HG03196 (cell line): ENCODE results near the gene STEEP1.
A peak's percentile ranks its signal among the peaks of the same experiment; 100 is the strongest.

Source experiments
- ATAC-seq: cut with Tn5 transposase; IDR thresholded peaks from one replicate; pipeline ENCODE4 v1.9.1; 2021; ENCODE audit not compliant: unreplicated experiment

Gene STEEP1

GRCh38 chrX:119565107-119565663 lies at the start of gene STEEP1:
STEEP1 (minus strand) TSS chrX:119565409; CDS start chrX:119565355, 54 bp downstream.
- peak; percentile 94 for ATAC-seq

GRCh38 chrX:119614776-119615175 lies 49.6 kb upstream of the STEEP1 start:
- no peak for ATAC-seq

DNA sequence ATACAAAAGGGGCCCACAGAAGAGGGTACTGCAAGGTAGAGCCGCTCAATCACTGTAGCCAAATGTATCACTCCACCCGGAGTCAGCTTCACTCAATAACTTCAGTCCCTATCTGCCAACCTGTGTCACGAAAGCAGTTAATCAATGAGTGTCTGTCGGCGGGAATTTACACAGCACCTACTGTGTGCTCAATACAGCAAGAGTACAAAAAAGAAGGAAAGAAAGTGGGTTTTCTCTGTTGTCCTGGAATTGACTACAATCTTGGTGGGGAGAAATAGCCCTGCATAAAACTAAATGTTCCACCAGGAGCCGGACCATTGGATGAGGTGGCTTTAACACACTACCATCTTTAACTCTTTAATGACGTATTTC lies 41.8 kb upstream of the STEEP1 start:
- ATAC-seq, result peak; percentile 10

DNA sequence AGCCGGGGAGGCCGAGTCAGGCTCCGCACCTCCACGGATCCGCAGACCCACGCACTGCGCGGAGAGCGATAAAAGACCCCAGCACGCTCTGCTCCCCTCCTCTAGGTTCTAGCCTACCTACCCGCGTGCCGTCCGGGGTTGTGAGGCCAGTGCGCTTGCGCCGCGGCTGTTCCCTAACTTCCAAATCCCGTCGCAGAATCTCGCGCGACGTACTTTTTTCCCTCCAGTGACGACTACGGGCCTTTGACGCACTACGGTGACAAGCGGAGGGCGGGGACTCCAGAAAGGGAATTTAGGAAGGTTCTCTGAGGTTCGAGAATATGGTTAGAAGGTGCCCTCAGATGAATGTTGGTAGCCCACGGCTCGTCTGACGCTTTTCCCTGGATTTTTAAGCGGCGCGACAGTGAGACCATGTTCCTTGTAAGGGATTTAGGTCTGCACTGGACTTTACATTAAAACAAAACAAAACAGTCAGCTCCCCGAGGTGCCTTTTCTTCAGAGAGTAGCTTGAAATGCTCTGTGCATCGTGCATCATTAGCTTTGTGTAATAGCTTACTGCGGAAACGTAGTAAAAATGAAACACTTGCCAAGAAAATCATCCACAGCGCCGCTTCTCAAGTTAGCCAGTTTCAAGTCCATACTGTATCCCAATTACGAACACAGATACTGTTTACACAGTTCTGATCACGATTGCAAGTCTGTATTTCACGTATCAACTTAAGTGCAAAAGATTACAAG lies 41.2 kb upstream of the STEEP1 start, which contains the start of gene NKRF:
TSS of gene NKRF (minus strand) at position 145 of the 738 bp plus-strand sequence.
- peak; percentile 80 for ATAC-seq

- ATAC-seq, result peak; percentile 29
Measured at GRCh38 chrX:119605464-119606279, 40.5 kb upstream of the STEEP1 start.

DNA sequence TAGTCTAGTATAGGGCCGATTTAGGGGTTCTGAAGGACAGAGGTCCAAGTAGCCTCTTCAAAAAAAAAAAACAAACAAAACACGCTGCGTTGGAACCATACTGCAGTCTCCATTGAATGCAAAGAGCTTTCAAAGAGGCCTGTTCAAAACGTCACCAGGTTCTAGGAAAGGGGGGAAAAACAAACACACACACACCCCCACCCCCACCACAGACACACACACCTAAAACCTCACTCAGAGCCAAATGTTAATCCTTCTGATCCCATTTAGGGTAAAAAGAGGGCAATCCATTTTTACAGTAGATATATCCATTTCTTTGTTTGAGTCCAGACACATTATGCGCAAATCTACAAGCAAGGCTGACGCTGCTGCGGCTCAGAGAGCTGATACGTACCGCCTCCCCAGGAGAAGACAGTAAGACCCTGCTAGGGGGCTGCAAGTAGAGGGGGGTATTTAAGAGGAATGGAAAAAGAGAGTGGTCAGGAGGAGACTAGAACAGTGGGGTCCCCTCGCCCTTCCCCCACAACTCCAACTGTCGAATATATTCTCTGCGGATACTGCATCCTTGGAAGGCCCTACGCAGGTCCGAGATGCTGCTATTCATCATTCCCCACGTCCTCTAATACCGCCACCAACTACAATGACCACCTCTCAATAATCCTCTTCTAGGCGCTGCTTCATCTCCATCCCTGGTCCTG lies 39.7 kb upstream of the STEEP1 start:
- ATAC-seq, result no peak

- no peak for ATAC-seq
Measured at GRCh38 chrX:119602701-119603255, 37.6 kb upstream of the STEEP1 start.

GRCh38 chrX:119589810-119590209 lies 24.6 kb upstream of the STEEP1 start:
- no peak for ATAC-seq

- ATAC-seq, result no peak
Measured at GRCh38 chrX:119583431-119584059, 18.3 kb upstream of the STEEP1 start.

GRCh38 chrX:119579414-119579813 lies 14.2 kb upstream of the STEEP1 start:
- ATAC-seq, result no peak

- ATAC-seq, result peak; percentile 76
Measured at GRCh38 chrX:119574394-119575266, 9.4 kb upstream of the STEEP1 start, which contains the start of gene UBE2A. UBE2A (plus strand) TSS chrX:119574563; CDS start chrX:119574712, 149 bp downstream.

GRCh38 chrX:119573840-119574393 lies 8.7 kb upstream of the STEEP1 start:
- ATAC-seq, result no peak

GRCh38 chrX:119573222-119573621 lies 8.0 kb upstream of the STEEP1 start:
- no peak for ATAC-seq

- no peak for ATAC-seq
Measured at GRCh38 chrX:119570351-119570835, 5.2 kb upstream of the STEEP1 start.

DNA sequence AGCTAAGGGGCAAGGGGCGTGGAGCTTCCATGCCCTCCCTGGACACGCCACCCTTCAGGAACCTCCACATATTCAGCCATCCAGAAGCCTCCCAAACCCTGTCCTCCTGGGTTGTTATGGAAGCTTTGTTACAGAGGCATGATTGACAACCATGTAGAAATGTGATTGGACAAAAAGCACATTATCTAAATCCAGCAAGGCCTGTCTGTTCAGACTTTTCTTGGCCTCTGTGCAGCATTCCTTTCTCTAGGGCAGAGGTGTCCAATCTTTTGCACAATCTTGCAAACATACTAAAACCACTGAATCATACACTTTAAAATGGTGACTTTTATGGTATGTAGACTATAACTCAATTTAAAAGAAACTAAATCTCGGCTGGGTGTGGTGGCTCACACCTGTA lies 12.7 kb downstream of the STEEP1 start:
- ATAC-seq, result no peak

GRCh38 chrX:119549327-119550016 lies 15.7 kb downstream of the STEEP1 start:
- ATAC-seq, result no peak

GRCh38 chrX:119541188-119541587 lies 24.0 kb downstream of the STEEP1 start:
- ATAC-seq, result no peak

- ATAC-seq, result no peak
Measured at GRCh38 chrX:119539872-119540271, 25.3 kb downstream of the STEEP1 start.
